Astrocyte of the spinal cord (primary cell): ENCODE results near the gene CACNA1C.

Source experiments
- DNase-seq: peaks from one replicate; pipeline ENCODE4 v3.0.0; 2011; ENCODE audit warnings: low read depth, low spot score
- H3K4me3 ChIP-seq: 2 replicates; pipeline ENCODE4 v1.5.1; 2011; ENCODE audit warnings: low read depth, mild to moderate bottlenecking, low read length, moderate library complexity
- CTCF ChIP-seq: IDR thresholded peaks from 2 replicates; pipeline ENCODE4 v1.5.1; 2012; ENCODE audit warnings: low read depth, mild to moderate bottlenecking, low read length, inconsistent platforms
- in situ Hi-C: cut with HindIII; loops from 2 replicates; pipeline ENCODE4 v1.10.0; 2017; ENCODE audit warnings: low sequenced_read_pairs

The CACNA1C gene

GRCh38 chr12:2366711-2367110, 313.9 kb downstream of the CACNA1C start:
- no peak overlapping the region for H3K4me3 ChIP-seq
- no peak for DNase-seq
- in situ Hi-C loops = no loop called here
- TF ChIP-seq CTCF = no peak

GRCh38 chr12:2372178-2372577, 319.4 kb downstream of the CACNA1C start:
- in situ Hi-C loops = no loop called here
- H3K4me3 ChIP-seq = no peak overlapping the region
- TF ChIP-seq CTCF = no peak
- no peak for DNase-seq

GRCh38 chr12:2372735-2373134, 319.9 kb downstream of the CACNA1C start:
- no peak for DNase-seq
- H3K4me3 ChIP-seq = no peak overlapping the region
- no peak for TF ChIP-seq CTCF
- in situ Hi-C loops = no loop called here

GRCh38 chr12:2373307-2373706, 320.5 kb downstream of the CACNA1C start:
- TF ChIP-seq CTCF = no peak
- in situ Hi-C loops = no loop called here
- H3K4me3 ChIP-seq = no peak overlapping the region
- DNase-seq = no peak

- no peak for TF ChIP-seq CTCF
- DNase-seq = no peak
- H3K4me3 ChIP-seq = no peak overlapping the region
- in situ Hi-C loops = no loop called here
These were observed 321.5 kb downstream of the CACNA1C start for GRCh38 chr12:2374092-2374906.

GRCh38 chr12:2375871-2376270, 323.1 kb downstream of the CACNA1C start:
- DNase-seq = no peak
- in situ Hi-C loops = no loop called here
- H3K4me3 ChIP-seq = no peak overlapping the region
- no peak for TF ChIP-seq CTCF
